IgD-negative memory B cell (primary cell): ENCODE data around the gene MYRIP. TPM values are rescaled to one million over a fixed set of nuclear protein-coding genes. Genes with fewer than 3 reads are reported as not detected.
"Not testable (repeated sequence)": the region's sequence is repeated elsewhere in the genome, so short reads cannot be mapped to it uniquely, and the experiment has no call there.

ENCODE experiments used
- H3K27ac Mint-ChIP-seq, 3 donors: one replicate each; pipeline ENCODE4 v1.8.0; 2020 to 2022; ENCODE audit warnings: mild to moderate bottlenecking in 3 of 3, mixed read lengths in 3 of 3, moderate library complexity in 1 of 3
- H3K27me3 Mint-ChIP-seq: one replicate; pipeline ENCODE4 v1.8.0; 2021; ENCODE audit warnings: mixed read lengths
- H3K36me3 Mint-ChIP-seq: one replicate; pipeline ENCODE4 v1.8.0; 2020; ENCODE audit warnings: mild to moderate bottlenecking, mixed read lengths
- H3K4me1 Mint-ChIP-seq, 3 donors: one replicate each; pipeline ENCODE4 v1.8.0; 2020 to 2022; ENCODE audit warnings: mixed read lengths in 3 of 3, mild to moderate bottlenecking in 1 of 3
- H3K4me3 Mint-ChIP-seq, 4 donors: one replicate each; pipeline ENCODE4 v1.8.0; 2020 to 2022; ENCODE audit warnings: mild to moderate bottlenecking in 4 of 4, mixed read lengths in 4 of 4, moderate library complexity in 3 of 4
- H3K9me3 Mint-ChIP-seq, 3 donors: one replicate each; pipeline ENCODE4 v1.8.0; 2020 to 2021; ENCODE audit warnings: mixed read lengths in 3 of 3, mild to moderate bottlenecking in 1 of 3
- polyA plus RNA-seq: library from polyadenylated mRNA; unstranded; fragments of 300-500 nt; fragmentation: Illumina TruSeq; gene quantifications from one replicate; pipeline ENCODE4 v1.2.3, GENCODE V29; 2021

The MYRIP gene
- polyA plus RNA-seq, 1 donor from 2014 or later: 0.11 TPM

DNA sequence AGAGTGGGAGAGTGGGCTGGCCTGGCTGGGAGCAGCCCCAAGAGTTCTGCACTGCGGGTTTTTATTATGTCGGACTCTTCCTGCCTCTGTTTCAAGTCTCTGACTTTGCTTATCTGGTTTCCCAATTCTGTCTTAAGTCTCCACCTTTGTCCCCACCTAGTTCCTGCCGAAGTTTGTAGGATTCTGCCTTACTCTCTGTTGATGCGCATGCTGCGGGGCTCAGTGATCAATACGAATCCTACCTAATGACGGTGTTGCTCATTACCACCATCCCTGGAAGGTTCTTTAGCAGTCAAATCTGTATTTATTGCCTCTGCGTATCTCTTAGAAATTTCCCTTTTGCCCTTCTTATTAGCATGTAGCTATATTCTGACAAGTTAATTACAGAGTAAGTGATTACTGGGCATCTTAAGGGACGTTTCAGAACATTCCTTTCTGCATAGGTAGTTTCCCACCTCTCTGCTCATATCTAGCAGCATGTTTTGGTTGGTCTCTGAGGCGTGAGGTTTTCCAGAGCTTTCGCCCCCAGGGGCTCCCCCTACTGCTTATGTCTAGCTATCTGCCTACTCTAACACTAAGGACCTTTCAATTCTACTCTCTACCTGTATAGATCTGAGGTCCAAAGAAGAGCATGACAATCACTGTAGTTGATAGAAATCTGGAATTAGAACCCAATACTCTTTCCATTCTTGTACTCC, 264.1 kb downstream of the MYRIP start:
- Mint-ChIP-seq H3K9me3 (peaks cover 0 to 3% (median 0%) of the 10 kb centered on the region in 3 donors), H3K4me1 (peaks cover 0 to 2% (median 0%) of the 10 kb centered on the region in 3 donors), H3K36me3 (no peaks in the 10 kb centered on the region), H3K27ac (no peak overlapping the region), H3K4me3 (no peak overlapping the region), H3K27me3 (peaks cover 2% of the 10 kb centered on the region)

- H3K4me3 Mint-ChIP-seq, H3K4me1 Mint-ChIP-seq, H3K36me3 Mint-ChIP-seq, H3K27me3 Mint-ChIP-seq, H3K27ac Mint-ChIP-seq: not testable (repeated sequence)
- peaks cover 3 to 12% (median 8%) of the 10 kb centered on the region in 3 donors for H3K9me3 Mint-ChIP-seq
These were observed 267.7 kb downstream of the MYRIP start for GRCh38 chr3:40077139-40077538.

GRCh38 chr3:40077828-40078492, 268.6 kb downstream of the MYRIP start:
- not testable (repeated sequence) for H3K27ac Mint-ChIP-seq, H3K4me1 Mint-ChIP-seq, H3K36me3 Mint-ChIP-seq, H3K4me3 Mint-ChIP-seq, H3K27me3 Mint-ChIP-seq
- H3K9me3 Mint-ChIP-seq: peaks cover 3 to 12% (median 8%) of the 10 kb centered on the region in 3 donors

DNA sequence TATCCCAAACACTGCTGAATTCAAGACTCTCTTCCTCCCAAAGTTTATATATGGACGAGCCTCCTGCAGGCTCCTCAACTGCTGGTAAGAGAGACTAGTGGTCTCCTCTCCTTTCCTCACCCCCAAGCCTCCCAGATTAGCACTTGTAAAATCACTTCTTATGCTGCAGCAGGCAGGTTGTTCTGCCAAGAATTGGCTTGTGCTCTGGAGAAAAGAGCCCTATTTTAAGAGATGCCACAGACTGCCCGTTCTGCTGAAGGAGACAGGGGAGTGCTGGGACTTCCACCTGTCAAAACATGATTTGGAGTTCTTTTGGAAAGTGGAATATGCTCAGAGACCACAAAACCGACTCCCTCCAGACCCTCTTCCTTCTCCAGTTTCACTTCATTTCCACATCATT, 269.2 kb downstream of the MYRIP start:
- Mint-ChIP-seq H3K4me1 (no peaks in the 10 kb centered on the region), H3K27me3 (peaks cover 3% of the 10 kb centered on the region), H3K36me3 (peaks cover 2% of the 10 kb centered on the region), H3K27ac (no peak overlapping the region), H3K4me3 (no peak overlapping the region), H3K9me3 (peaks cover 3 to 12% (median 8%) of the 10 kb centered on the region in 3 donors)

DNA sequence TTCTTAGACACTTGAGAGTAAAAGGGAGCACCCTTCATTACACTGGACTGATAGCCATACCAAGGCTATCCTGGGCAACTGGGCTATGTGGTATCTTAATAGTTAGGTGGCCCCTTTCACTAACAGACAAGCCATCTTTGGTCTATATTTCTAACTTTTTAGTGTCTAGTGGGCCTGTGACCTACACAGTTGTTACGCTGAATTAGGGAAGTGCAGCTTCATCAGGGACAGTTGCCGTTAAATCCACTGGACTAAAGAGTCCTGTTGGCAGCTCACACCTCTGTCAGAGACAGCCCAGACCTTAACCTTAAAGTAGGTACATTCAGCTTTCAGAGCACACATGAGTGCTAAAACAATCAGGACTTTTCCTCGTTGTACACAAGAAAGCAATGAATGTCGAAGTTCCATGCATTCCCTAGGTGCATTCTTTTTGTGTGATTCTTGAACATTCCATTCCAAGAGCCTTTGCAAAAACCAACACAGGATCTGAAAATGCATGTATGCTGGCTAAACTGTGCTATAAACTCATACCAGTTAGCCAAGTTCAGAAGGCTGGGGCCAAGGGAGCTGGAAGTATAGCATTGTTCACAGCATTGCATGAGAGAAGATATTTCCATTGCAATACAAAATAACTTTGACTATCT, 269.9 kb downstream of the MYRIP start:
- Mint-ChIP-seq H3K4me3 (no peak overlapping the region), H3K36me3 (peaks cover 2% of the 10 kb centered on the region), H3K4me1 (no peaks in the 10 kb centered on the region), H3K9me3 (peaks cover 3 to 12% (median 8%) of the 10 kb centered on the region in 3 donors), H3K27ac (no peak overlapping the region), H3K27me3 (peaks cover 3% of the 10 kb centered on the region)

GRCh38 chr3:40079847-40080240, 270.4 kb downstream of the MYRIP start:
- peaks cover 3 to 12% (median 8%) of the 10 kb centered on the region in 3 donors for H3K9me3 Mint-ChIP-seq
- H3K4me1 Mint-ChIP-seq: no peaks in the 10 kb centered on the region
- H3K27ac Mint-ChIP-seq: no peak overlapping the region
- H3K27me3 Mint-ChIP-seq: peaks cover 3% of the 10 kb centered on the region
- H3K36me3 Mint-ChIP-seq: peaks cover 2% of the 10 kb centered on the region
- H3K4me3 Mint-ChIP-seq: no peak overlapping the region

GRCh38 chr3:40083066-40083465, 273.7 kb downstream of the MYRIP start:
- H3K36me3 Mint-ChIP-seq: peaks cover 2% of the 10 kb centered on the region
- H3K27ac Mint-ChIP-seq: no peak overlapping the region
- H3K4me3 Mint-ChIP-seq: no peak overlapping the region
- H3K27me3 Mint-ChIP-seq: peaks cover 3% of the 10 kb centered on the region
- H3K9me3 Mint-ChIP-seq: peaks cover 3 to 12% (median 5%) of the 10 kb centered on the region in 3 donors
- H3K4me1 Mint-ChIP-seq: no peaks in the 10 kb centered on the region

DNA sequence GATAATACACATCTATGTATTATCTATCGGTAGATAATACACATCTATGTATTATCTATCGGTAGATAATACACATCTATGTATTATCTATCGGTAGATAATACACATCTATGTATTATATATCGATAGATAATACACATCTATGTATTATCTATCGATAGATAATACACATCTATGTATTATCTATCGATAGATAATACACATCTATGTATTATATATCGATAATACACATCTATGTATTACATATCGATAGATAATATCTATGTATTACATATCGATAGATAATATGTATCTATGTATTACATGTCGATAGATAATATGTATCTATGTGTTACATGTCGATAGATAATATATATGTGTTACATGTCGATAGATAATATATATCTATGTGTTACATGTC, 275.0 kb downstream of the MYRIP start:
- not testable (repeated sequence) for H3K27me3 Mint-ChIP-seq, H3K4me3 Mint-ChIP-seq, H3K27ac Mint-ChIP-seq, H3K4me1 Mint-ChIP-seq, H3K36me3 Mint-ChIP-seq
- peaks cover 3 to 12% (median 5%) of the 10 kb centered on the region in 3 donors for H3K9me3 Mint-ChIP-seq

DNA sequence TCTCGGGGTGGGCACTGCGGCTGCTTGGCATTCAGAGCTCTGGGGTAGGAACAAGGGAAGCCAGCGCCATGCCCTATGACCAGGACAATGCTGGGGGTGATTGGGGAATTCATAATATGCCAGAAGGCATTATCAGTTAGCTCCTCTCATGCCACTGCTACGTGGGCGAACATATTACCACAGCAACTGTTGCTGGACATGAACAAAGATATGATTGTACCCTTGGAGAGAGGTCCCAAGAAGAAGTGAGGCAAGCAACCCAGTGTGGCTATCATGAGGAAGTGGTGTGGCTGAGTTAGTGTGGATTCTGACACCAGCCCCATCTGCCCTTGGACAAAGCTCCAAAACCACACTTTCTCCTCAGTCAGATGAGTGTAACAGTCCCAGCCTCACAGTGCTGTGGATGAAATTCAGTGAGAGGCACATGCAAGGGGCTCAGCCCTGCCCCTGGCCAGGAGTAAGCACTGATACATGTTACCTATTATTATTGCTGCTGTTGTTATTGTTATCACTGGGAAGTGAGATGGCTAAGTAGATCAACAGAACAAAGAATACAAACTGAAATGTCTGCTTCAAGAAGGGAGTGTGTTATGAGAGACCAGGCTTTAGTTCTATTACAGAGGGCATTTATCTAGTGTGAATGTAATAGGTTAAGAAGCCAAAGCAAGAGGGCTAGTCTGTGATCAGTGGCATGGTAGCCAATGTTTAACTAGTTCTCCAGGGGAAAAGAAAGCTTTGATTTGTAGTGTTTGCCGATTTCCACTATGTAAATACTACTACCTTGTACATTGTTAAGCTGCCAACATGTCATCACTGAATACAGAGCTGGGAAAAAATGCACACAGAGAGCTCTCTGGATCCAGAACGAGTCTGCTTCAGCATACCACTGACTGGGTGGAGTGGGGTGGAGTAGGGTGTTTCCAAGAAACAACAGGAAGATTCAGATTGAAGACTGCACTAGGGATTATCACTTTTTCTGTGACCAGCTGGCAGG, 277.8 kb downstream of the MYRIP start:
- Mint-ChIP-seq H3K27ac (no peak overlapping the region), H3K9me3 (no peaks in the 10 kb centered on the region), H3K36me3 (no peaks in the 10 kb centered on the region), H3K4me3 (no peak overlapping the region), H3K4me1 (peaks cover 0 to 1% (median 0%) of the 10 kb centered on the region in 3 donors), H3K27me3 (no peaks in the 10 kb centered on the region)

DNA sequence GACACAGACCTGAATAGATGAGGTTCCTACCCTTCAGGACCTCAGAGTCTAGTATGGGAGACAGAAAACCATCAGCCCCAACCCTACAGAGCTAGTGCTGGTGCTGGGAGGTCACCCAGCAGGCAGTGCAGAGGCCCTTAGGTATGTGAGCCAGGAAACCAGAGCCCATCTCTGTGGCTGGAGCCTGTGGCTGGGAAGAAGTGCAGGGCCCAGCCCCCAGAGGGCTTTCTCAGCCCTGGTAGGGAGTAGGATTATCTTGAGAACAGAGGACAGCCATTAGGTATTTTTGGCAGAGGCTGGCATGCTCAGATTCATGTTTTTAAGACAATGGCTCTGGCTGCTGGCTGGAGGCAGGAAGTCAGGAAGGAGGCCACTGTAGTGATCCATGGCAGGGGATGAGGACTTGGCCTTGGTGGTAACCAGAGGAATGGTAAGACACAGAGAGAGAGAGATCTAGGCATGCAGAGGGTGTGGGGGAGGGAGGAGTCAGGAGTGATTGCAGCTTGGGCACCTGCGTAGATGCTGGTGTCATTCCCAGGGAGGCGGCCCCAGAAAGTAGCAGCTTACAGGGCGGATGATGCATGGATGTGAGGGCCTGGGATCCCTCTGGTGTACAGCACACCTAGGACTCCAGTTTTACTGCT, 279.2 kb downstream of the MYRIP start:
- H3K4me3 Mint-ChIP-seq: no peak overlapping the region
- H3K27ac Mint-ChIP-seq: no peak overlapping the region
- no peaks in the 10 kb centered on the region for H3K36me3 Mint-ChIP-seq
- H3K4me1 Mint-ChIP-seq: peaks cover 0 to 1% (median 0%) of the 10 kb centered on the region in 3 donors
- H3K27me3 Mint-ChIP-seq: no peaks in the 10 kb centered on the region
- H3K9me3 Mint-ChIP-seq: no peaks in the 10 kb centered on the region

DNA sequence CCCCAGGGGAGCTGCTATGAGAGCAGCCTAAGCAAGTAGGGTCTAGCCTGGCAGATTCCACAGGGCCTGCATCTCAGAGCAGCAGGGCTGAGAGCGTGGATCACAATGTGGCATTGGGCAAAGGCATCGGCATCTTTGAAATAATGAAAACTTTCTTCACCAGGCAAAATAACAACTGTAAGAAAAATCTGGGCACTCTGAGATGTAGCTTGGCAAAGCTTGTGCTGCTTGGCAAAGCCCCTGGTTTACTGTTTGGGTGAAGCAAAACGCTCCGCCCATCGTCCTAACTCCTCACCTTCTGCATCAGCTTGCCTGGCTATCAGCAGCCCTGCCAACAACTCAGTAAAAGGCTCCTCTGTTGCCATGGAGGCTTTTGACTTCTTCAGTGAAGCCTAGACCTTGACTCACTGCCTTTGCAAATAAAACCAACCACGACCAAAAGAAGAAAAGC, 287.3 kb downstream of the MYRIP start:
- Mint-ChIP-seq H3K4me1 (no peaks in the 10 kb centered on the region), H3K27ac (no peak overlapping the region), H3K27me3 (peaks cover 5% of the 10 kb centered on the region), H3K36me3 (no peaks in the 10 kb centered on the region), H3K4me3 (no peak overlapping the region), H3K9me3 (peaks cover 0 to 6% (median 3%) of the 10 kb centered on the region in 3 donors)

- no peaks in the 10 kb centered on the region for H3K4me1 Mint-ChIP-seq
- peaks cover 5% of the 10 kb centered on the region for H3K27me3 Mint-ChIP-seq
These were observed 288.0 kb downstream of the MYRIP start for GRCh38 chr3:40097131-40098117.

GRCh38 chr3:40098261-40098759, 288.9 kb downstream of the MYRIP start:
- H3K36me3 Mint-ChIP-seq: no peaks in the 10 kb centered on the region
- H3K27me3 Mint-ChIP-seq: peaks cover 7% of the 10 kb centered on the region
- peaks cover 0 to 6% (median 3%) of the 10 kb centered on the region in 3 donors for H3K9me3 Mint-ChIP-seq
- H3K4me3 Mint-ChIP-seq: no peak overlapping the region
- H3K4me1 Mint-ChIP-seq: no peaks in the 10 kb centered on the region
- no peak overlapping the region for H3K27ac Mint-ChIP-seq

More at GRCh38 chr3:40097131-40098117, 288.0 kb downstream of the MYRIP start:
- Mint-ChIP-seq H3K9me3 (peaks cover 0 to 6% (median 3%) of the 10 kb centered on the region in 3 donors), H3K36me3 (no peaks in the 10 kb centered on the region), H3K4me3 (no peak overlapping the region), H3K27ac (no peak overlapping the region)
